Left lobe of liver (tissue), 2 donors: ENCODE results near the gene RPL18. TPM values are rescaled to one million over a fixed set of nuclear protein-coding genes. Genes with fewer than 3 reads are reported as not detected.

ENCODE experiments used
- ATAC-seq: fragments of 200-7000 bp; cut with Tn5 transposase; one replicate; pipeline ENCODE4 v1.9.1; 2020; ENCODE audit warnings: mild to moderate bottlenecking, moderate library complexity
- DNase-seq: peaks from one replicate; pipeline ENCODE4 v3.0.0-alpha.2; 2020; ENCODE audit warnings: low spot score
- total RNA-seq: library from RNA; stranded (reverse); gene quantifications from one replicate; pipeline ENCODE4 v1.2.1, GENCODE V29; 2021
- donor health status: DM: no; HTN: no; CAD: no; lungs with moderate emphysema.
- donor health status: DM: no; HTN: yes; CAD: no.

RPL18 gene
- total RNA-seq, 1 donor from 2014 or later, result 401 TPM

GRCh38 chr19:48615231-48616040 is 3.5 kb downstream of the RPL18 start:
- ATAC-seq (no peak), DNase-seq (no peak)

- DNase-seq, result no peak
- no peak for ATAC-seq
These were observed 4.3 kb downstream of the RPL18 start, which contains the start of gene FAM83E for GRCh38 chr19:48614436-48615230. FAM83E (minus strand) TSS chr19:48615076; CDS start chr19:48613372, 1,704 bp downstream.

GRCh38 chr19:48613852-48614435 is 5.0 kb downstream of the RPL18 start:
- DNase-seq, result no peak
- no peak for ATAC-seq

DNA sequence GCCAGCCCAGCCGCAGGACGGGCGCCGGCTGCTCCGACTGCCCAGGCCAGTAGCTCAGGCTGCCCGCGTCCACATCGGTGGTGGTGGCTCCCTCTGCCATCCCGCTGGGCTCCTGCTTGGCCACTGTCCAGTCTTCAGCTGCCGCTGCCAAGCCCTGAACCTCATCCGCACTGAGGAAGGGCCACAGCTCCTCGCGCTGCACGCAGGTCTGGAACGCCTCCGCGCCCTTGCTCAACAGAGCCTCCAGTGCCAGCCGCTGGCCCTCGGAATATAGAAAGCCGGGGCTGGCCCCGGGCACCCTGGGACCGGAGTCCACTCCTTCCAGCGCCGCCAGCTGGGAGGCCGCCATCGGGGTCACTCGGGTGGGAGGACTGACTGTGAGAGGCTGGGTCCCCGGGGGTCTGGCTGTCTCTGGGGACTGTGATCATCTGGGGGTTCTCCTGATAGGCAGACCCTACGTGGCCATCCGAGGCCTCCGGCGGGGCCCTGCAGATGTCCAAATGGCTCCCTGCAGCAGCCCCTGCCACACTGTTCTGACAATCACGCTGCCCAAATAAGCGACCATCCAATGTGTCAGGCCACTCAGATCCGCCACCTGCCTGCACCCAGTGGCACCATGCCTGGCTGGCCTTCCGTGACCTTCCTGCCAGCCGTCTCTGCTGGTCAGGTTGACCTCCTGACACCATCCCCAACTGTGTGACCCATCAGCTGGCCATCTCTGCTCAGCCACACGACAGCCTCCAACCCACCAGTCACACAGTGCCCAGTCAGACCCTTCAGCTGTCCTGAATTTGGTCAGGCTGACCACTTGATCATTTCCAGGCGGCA is 5.7 kb downstream of the RPL18 start:
- DNase-seq (peak; percentile 65), ATAC-seq (peak; percentile 70)

DNA sequence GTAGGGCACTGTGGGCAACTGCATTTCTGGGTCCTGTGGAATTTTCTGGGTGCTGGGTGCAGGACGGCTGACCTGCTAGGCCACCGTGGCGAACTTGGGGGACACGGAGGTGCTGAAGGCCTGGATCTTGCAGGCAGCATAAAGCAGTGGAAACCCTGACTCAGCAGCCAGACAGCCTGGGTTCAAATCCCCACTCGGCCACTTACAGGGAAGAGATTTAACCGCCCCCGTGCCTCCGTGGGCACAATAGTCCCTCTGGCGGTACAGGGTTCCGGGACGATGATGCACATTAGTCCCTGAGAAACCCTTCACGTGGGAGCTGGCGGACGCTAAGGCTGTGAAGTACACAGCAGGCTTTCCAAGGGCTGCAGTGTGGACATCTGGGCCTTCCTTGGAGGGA is 7.1 kb downstream of the RPL18 start:
- ATAC-seq (no peak), DNase-seq (no peak)

GRCh38 chr19:48609571-48610108 is 9.3 kb downstream of the RPL18 start:
- no peak for DNase-seq
- no peak for ATAC-seq

- DNase-seq (no peak), ATAC-seq (peak; percentile 30)
These were observed 10.1 kb downstream of the RPL18 start for GRCh38 chr19:48608798-48609263.

DNA sequence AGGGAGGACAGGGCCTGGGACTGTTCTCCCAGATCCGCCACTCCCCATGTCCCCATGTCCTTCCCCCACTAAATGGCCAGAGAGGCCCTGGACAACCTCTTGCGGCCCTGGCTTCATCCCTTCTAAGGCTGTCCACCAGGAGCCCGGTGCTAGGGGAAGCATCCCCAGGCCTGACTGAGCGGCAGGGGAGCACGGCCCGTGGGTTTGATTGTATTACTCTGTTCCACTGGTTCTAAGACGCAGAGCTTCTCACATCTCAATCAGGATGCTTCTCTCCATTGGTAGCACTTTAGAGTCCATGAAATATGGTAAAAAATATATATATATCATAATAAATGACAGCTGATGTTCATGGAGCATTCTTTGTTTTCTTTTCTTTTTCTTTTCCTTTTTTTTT is 11.6 kb downstream of the RPL18 start:
- DNase-seq (no peak), ATAC-seq (no peak)

DNA sequence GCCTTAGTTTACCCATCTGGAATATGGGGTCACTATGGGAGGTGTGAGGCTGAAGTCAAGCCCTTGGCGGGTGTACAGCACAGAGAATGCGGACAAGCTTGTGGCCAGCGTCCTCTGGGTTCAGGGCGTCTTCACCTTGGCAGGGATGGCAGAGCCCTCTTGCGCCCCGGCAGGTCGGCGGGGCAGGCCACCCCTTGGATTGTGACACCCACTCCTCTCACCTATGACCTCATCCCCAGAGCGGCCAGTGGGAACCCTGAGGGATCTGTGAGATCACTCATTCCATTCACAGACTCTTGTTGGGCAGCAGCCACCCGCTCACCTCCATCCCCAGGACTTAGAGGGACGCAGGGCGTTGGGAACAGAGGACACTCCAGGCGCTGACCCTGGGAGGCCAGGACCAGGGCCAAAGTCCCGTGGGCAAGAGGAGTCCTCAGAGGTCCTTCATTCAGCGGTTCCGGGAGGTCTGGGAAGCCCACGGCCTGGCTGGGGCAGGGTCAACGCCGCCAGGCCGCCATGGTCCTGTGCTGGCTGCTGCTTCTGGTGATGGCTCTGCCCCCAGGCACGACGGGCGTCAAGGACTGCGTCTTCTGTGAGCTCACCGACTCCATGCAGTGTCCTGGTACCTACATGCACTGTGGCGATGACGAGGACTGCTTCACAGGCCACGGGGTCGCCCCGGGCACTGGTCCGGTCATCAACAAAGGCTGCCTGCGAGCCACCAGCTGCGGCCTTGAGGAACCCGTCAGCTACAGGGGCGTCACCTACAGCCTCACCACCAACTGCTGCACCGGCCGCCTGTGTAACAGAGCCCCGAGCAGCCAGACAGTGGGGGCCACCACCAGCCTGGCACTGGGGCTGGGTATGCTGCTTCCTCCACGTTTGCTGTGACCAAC is 12.3 kb downstream of the RPL18 start, which contains the start of gene SPACA4:
Gene SPACA4 (plus strand): TSS at position 280 of the 896 bp plus-strand sequence. CDS start 237 bp downstream, at position 517.
- no peak for ATAC-seq

DNA sequence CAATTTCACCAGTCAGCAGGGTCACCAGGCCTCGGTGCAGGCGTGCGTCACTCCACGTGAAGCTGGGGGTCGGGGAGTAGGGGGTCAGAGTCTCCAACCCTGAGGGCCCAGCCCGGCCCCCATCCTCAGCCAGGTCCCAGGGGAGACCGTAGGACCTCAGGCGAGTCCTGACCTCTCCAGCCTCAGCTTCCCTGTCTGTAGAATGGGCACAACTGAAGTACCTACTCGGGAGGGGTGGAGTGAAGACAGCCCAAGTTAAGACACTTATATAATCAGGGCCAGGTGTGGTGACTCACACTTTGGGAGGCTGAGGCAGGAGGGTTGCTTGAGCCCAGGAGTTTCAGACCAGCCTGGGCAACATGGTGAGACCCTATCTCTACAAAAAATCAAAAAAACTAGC is 15.1 kb downstream of the RPL18 start:
- no peak for ATAC-seq
- no peak for DNase-seq

More for the DNA sequence above, 12.3 kb downstream of the RPL18 start, which contains the start of gene SPACA4:
- DNase-seq, result no peak

- no peak for DNase-seq
- ATAC-seq, result no peak
These were observed 15.5 kb downstream of the RPL18 start for GRCh38 chr19:48603449-48603848.

- no peak for ATAC-seq
- no peak for DNase-seq
These were observed 16.0 kb downstream of the RPL18 start for GRCh38 chr19:48603001-48603400.

DNA sequence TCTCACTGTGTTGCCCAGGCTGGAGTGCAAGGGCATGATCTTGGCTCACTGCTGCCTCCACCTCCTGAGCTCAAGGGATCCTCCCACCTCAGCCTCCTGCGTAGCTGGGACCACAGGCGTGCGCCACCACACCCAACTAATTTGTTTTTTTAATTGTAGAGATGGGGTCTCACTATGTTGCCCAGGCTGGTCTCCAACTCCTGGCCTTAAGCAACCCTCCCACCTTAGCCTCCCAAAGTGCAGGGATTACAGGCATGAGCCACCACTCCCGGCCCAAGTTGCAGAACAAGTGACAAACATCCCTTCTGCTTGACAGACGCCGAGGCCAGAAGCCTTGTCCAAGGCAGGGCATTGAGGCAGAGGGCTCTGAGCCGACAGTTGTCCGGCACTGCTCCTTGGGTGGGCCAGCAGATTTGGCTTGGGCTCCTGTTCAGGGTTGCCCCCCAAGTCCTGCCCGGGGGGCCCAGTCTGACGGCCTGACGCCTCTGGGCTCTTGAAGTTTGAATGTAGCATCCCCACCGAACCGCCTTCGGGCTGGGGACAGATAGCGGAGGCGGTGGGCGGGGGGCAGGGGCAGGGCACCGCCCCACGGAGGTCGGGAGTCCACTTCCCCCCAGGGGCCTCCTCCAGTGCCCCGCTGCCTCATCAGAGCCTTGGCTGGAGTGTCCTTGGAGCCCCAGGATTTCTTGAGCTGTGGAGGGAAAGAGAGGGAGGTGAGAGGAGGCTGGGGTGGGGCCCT is 18.1 kb downstream of the RPL18 start:
- DNase-seq (no peak), ATAC-seq (no peak)

DNA sequence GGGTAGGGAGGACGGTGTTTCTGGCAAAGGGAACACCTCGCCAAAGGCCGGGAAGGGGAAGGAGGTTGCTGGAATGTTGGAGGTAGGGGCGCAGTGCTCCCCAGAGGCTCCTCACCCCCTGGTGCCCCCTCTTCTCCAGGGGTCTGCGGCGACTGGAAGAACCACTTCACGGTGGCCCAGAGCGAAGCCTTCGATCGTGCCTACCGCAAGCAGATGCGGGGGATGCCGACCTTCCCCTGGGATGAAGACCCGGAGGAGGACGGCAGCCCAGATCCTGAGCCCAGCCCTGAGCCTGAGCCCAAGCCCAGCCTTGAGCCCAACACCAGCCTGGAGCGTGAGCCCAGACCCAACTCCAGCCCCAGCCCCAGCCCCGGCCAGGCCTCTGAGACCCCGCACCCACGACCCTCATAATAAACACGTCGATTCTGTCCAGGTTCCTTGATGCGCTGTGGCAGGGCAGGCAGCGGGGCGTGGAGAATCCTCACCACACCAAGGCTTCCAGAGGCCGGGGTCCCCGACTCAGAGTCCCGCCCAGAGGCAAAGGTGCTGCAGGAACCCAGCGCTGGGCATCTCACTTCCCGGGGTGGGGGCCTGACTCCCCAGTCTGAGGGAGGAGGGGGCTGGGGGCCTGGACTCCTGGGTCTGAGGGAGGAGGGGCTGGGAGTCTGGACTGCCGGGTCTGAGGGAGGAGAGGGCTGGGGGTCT is 19.8 kb downstream of the RPL18 start:
- DNase-seq (no peak), ATAC-seq (no peak)

DNA sequence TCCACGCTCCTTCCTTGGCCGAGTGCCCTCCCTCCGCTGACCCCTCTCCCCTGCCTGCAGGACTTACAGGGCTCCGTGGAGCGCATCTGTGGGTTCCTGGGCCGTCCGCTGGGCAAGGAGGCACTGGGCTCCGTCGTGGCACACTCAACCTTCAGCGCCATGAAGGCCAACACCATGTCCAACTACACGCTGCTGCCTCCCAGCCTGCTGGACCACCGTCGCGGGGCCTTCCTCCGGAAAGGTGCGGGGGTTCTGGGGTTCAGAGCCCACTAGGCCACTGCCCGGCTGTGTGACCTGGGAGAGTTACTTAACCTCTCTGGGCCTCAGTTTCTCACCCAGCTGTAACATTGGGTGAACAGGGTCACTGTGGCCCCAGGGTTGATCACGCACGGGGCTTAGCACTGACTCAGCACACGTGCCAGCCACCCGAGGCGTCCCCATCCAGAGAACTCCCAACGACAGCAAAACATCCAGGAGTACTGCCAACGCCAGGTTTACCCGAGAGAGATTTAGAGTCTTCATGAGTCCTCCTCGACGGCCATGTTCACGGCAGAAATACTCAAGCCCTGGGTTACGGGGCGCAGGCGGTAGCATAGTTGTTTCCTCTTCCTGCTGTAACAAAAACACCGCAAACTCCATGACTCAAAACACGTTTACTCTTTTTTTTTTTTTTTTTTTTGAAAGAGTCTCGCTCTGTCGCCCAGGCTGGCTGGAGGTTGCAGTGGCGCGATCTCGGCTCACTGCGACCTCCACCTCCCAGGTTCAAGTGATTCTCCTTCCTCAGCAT is 22.1 kb downstream of the RPL18 start:
- DNase-seq (no peak), ATAC-seq (no peak)

DNA sequence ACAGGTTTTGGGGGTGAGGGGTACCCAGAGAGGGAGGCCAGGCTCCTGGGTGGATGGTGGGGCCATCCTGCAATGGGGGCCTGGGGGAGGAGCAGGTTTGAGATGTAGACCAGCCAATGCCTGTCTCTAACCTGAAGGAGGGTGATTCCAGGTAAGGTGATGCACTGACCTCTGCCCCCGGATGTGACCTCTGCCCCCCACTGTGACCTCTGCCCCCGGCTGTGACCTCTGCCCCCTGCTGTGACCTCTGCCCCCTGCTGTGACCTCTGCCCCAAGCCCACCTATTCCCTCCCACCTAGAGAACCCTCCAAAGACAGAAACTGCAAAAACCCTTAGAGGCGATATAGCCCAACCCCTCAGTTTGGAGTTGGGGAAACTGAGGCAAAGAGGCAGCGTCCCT is 22.7 kb downstream of the RPL18 start:
- ATAC-seq (no peak), DNase-seq (no peak)

DNA sequence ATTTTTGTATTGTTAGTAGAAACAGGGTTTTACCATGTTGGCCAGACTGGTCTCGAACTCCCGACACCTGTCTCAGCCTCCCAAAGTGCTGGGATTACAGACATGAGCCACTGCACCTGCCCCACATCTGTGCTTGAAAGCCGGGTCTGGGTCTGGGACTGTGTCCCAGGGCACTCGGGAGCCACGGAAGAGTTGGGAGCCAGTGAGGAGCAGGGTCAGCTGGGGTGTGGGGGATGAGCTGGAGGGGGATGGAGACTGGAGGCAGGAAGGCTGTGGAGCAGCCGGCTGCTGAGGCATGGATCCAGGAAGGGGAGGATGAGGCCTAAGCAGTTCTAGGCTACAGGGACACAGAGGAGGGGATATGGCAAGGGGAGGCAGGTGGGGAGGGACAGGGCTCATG is 23.1 kb downstream of the RPL18 start:
- DNase-seq (no peak), ATAC-seq (no peak)
